ENCODE results near the gene MYBPH. TPM values are rescaled to one million over a fixed set of nuclear protein-coding genes. Genes with fewer than 3 reads are reported as not detected.
A peak's percentile ranks its signal among the peaks of the same experiment; 100 is the strongest.

The MYBPH gene
- total RNA-seq, 1 experiment from 2014 or later = not detected

DNA sequence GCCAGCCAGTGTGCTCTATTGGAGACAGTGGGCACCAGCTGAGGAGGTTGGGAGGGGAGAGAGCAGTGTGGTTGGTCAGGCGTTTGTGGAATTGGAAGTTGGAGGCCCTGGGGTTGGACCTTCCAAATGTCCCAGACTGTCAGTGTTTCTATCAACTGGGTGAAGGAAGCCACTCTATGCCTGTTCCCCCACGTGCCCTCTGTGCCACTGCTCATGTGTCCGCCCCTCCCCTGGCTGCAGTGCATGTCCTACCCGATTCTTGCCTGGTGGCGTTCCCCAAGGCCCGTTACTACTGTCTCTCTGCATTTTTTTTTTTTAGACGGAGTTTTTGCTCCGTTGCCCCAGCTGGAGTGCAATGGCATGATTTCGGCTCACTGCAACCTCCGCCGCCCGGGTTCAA, 27.0 kb downstream of the MYBPH start:
- H4K20me1 ChIP-seq (ENCODE audit: control insufficient read depth, insufficient read depth, insufficient read length) = no peaks in the 10 kb centered on the region
- H3K4me1 ChIP-seq (ENCODE audit: insufficient read depth, low read length) = peaks cover 18% of the 10 kb centered on the region; the same call in 1 of the 2 replicates
- peaks cover 0 to 2% of the 10 kb centered on the region in 2 experiments; a peak in 2 of 5 replicates for H3K9me3 Mint-ChIP-seq
- H2BK120ac ChIP-seq (ENCODE audit: low read depth, low read length, poor library complexity, severe bottlenecking) = no peak overlapping the region
- H2BK15ac ChIP-seq (ENCODE audit: low read depth, low read length) = no peak overlapping the region
- no peak overlapping the region for H4K91ac ChIP-seq (ENCODE audit: insufficient read length, low read depth, low read length)
- no CpG with 5 or more reads among the region's 12 CpGs for WGBS (ENCODE audit: extremely low coverage, insufficient read length, low lambda C conversion rate)
- no peak overlapping the region for H2AFZ ChIP-seq (ENCODE audit: low read length)
- no peaks in the 10 kb centered on the region; the same call in none of the 2 replicates for H3K27me3 Mint-ChIP-seq (ENCODE audit: low read depth)
- H2AK5ac ChIP-seq (ENCODE audit: insufficient read length, low read length) = no peak overlapping the region
- H3K79me2 ChIP-seq (ENCODE audit: insufficient read depth, low read length) = no peaks in the 10 kb centered on the region
- TF ChIP-seq, protein P1, sequence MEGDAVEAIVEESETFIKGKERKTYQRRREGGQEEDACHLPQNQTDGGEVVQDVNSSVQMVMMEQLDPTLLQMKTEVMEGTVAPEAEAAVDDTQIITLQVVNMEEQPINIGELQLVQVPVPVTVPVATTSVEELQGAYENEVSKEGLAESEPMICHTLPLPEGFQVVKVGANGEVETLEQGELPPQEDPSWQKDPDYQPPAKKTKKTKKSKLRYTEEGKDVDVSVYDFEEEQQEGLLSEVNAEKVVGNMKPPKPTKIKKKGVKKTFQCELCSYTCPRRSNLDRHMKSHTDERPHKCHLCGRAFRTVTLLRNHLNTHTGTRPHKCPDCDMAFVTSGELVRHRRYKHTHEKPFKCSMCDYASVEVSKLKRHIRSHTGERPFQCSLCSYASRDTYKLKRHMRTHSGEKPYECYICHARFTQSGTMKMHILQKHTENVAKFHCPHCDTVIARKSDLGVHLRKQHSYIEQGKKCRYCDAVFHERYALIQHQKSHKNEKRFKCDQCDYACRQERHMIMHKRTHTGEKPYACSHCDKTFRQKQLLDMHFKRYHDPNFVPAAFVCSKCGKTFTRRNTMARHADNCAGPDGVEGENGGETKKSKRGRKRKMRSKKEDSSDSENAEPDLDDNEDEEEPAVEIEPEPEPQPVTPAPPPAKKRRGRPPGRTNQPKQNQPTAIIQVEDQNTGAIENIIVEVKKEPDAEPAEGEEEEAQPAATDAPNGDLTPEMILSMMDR (conservative IDR thresholded peaks at IDR 0.05) = no peak
- peaks cover 0 to 2% (median under 1%) of the 10 kb centered on the region in 3 experiments; a peak in 3 of 7 replicates for H3K36me3 Mint-ChIP-seq (ENCODE audit: insufficient read depth in 1 of 3, low read depth in 3 of 3)
- no peak overlapping the region for H3K9ac ChIP-seq (ENCODE audit: extremely low read depth, insufficient read length, low read length)
- H3K56ac ChIP-seq (ENCODE audit: insufficient read length, low read depth, low read length) = no peak overlapping the region
- no peak for DNase-seq
- no peak overlapping the region for H3K14ac ChIP-seq (ENCODE audit: insufficient read depth, low read length)
- no peak overlapping the region for H2BK5ac ChIP-seq (ENCODE audit: insufficient read length, low read length)
- no peak overlapping the region for H3K4ac ChIP-seq (ENCODE audit: low read depth, low read length)
- H2BK20ac ChIP-seq (ENCODE audit: low read depth, low read length, poor library complexity, severe bottlenecking) = no peak overlapping the region
- H3K27ac Mint-ChIP-seq = peak overlapping the region in 2 of 3 experiments; percentile 55 to 64; a peak in 2 of 7 replicates
- H3K23ac ChIP-seq (ENCODE audit: insufficient read length, low read depth, low read length) = no peak overlapping the region
- no peak overlapping the region for H3T11ph ChIP-seq (ENCODE audit: low read length)
- H3K27me3 ChIP-seq (ENCODE audit: insufficient read depth, low read length) = no peaks in the 10 kb centered on the region
- H3K4me2 ChIP-seq (ENCODE audit: insufficient read depth, insufficient read length, low read length) = no peak overlapping the region
- H3K23me2 ChIP-seq (ENCODE audit: insufficient read length, low read depth, low read length, poor library complexity, severe bottlenecking) = no peaks in the 10 kb centered on the region
- H3K4me3 Mint-ChIP-seq = no peak overlapping the region; a peak in 1 of 5 replicates
- H3K27ac ChIP-seq (ENCODE audit: insufficient read length, low read depth, low read length) = no peak overlapping the region
- no peak overlapping the region for H2BK12ac ChIP-seq (ENCODE audit: insufficient read length, low read depth, low read length)
- H3K4me1 Mint-ChIP-seq = peaks cover 77 to 95% of the 10 kb centered on the region in 2 experiments
- H4K8ac ChIP-seq (replicated peaks; ENCODE audit: insufficient read length, low read depth, low read length) = no peak overlapping the region
- H3K9me3 ChIP-seq (ENCODE audit: control insufficient read depth, low read depth, low read length) = no peaks in the 10 kb centered on the region
- H4K5ac ChIP-seq (ENCODE audit: insufficient read length, low read depth, low read length) = no peak overlapping the region
- no peak overlapping the region for H3K18ac ChIP-seq (ENCODE audit: insufficient read length, low read depth, low read length)
- no peaks in the 10 kb centered on the region for H3K79me1 ChIP-seq (ENCODE audit: insufficient read depth, low read depth, low read length, poor library complexity, severe bottlenecking)

Data from H9 (cell line).